Right cardiac atrium (tissue), 5 donors: Measurements from ENCODE around the gene MYL9. TPM values are rescaled to one million over a fixed set of nuclear protein-coding genes. Genes with fewer than 3 reads are reported as not detected.

Source experiments
- ATAC-seq, 2 donors: fragments of 200-7000 bp; cut with Tn5 transposase; one replicate each; pipeline versions ENCODE4 v1.8.0 to v1.9.1; 2020; ENCODE audit warnings: moderate library complexity in 2 of 2, mild to moderate bottlenecking in 1 of 2
- DNase-seq, 3 donors: peaks; one replicate each; pipeline ENCODE4 v3.0.0-alpha.2; 2020
- H3K27ac ChIP-seq: one replicate; pipeline ENCODE4 v1.5.1; 2013; ENCODE audit warnings: mild to moderate bottlenecking, low read length, control low read depth, moderate library complexity
- H3K27me3 ChIP-seq: one replicate; pipeline ENCODE4 v1.6.1; 2013; ENCODE audit not compliant: control insufficient read depth, insufficient read depth
- H3K4me1 ChIP-seq: one replicate; pipeline ENCODE4 v1.6.1; 2013; ENCODE audit warnings: low read length; ENCODE audit not compliant: control insufficient read depth, insufficient read depth
- H3K4me3 ChIP-seq: one replicate; pipeline ENCODE4 v1.5.1; 2013; ENCODE audit warnings: low read length, control low read depth
- H3K9me3 ChIP-seq: one replicate; pipeline ENCODE4 v1.6.1; 2013; ENCODE audit warnings: low read length; ENCODE audit not compliant: control insufficient read depth
- WGBS: extraction: QIAGEN DNeasy Blood & Tissue Kit; methylation state at CpG from one replicate; pipeline ENCODE4 v1.1.7; 2013; 5-methylcytosine and 5-hydroxymethylcytosine counted together
- intact Hi-C, 4 donors: fragments of 100-400 bp; cut with DNase I; formaldehyde crosslinking; loops; one replicate each; pipeline versions ENCODE4 v1.11.0 to v1.14.0; 2022 to 2023
- polyA plus RNA-seq: library from polyadenylated mRNA; stranded (reverse); fragments of 200-250 nt; gene quantifications from one replicate; pipeline ENCODE4 v1.2.3, GENCODE V29; 2013
- total RNA-seq, 4 donors: library from RNA; stranded (reverse); fragmentation: NEBNext Ultra II Directional; extraction: Animal tissue kit (Norgen Biotek cat#: 25700); gene quantifications; one replicate each; pipeline ENCODE4 v1.2.1, GENCODE V29; 2021
- donor health status: healthy with polysubstance abuse.
- donor health status: DM: no; HTN: yes; CAD: no.
- donor health status: DM: no; HTN: no; CAD: no.
- donor health status: DM: no; HTN: yes; CAD: no; lungs with severe emphysema.
- donor health status: DM: yes; HTN: yes; CAD: no.

Gene MYL9
- total and polyA plus RNA-seq, 5 donors = 1,393 to 2,567 (median 1,857) TPM

GRCh38 chr20:36526521-36527011 is 14.8 kb upstream of the MYL9 start:
- no peaks in the 10 kb centered on the region for H3K27me3 ChIP-seq
- 93% methylated on average over 29 of the region's 29 CpGs for WGBS
- DNase-seq = no peak
- H3K27ac ChIP-seq = no peak overlapping the region
- intact Hi-C loops = no loop called here
- no peaks in the 10 kb centered on the region for H3K9me3 ChIP-seq
- no peak overlapping the region for H3K4me3 ChIP-seq
- no peaks in the 10 kb centered on the region for H3K4me1 ChIP-seq
- no peak for ATAC-seq

GRCh38 chr20:36527331-36528125 is 13.8 kb upstream of the MYL9 start:
- Histone ChIP-seq H3K4me3 (no peak overlapping the region), H3K9me3 (no peaks in the 10 kb centered on the region), H3K4me1 (no peaks in the 10 kb centered on the region), H3K27me3 (no peaks in the 10 kb centered on the region), H3K27ac (no peak overlapping the region)
- peak; percentile 43 to 46 for ATAC-seq
- peak in 2 of 3 donors; percentile 68 to 76 for DNase-seq
- intact Hi-C loops = no loop called here
- 81% methylated on average over 32 of the region's 32 CpGs for WGBS

- Histone ChIP-seq H3K4me1 (no peaks in the 10 kb centered on the region), H3K27me3 (no peaks in the 10 kb centered on the region), H3K27ac (no peak overlapping the region), H3K4me3 (no peak overlapping the region), H3K9me3 (no peaks in the 10 kb centered on the region)
- intact Hi-C loops = no loop called here
- WGBS = 80% methylated on average over 18 of the region's 18 CpGs
- DNase-seq (peak in 1 of 3 donors; percentile 25), ATAC-seq (peak in 1 of 2 donors; percentile 12)
Observed at GRCh38 chr20:36528176-36528874, 13.0 kb upstream of the MYL9 start.

- Histone ChIP-seq H3K4me1 (no peaks in the 10 kb centered on the region), H3K27ac (no peak overlapping the region), H3K9me3 (no peaks in the 10 kb centered on the region), H3K27me3 (no peaks in the 10 kb centered on the region), H3K4me3 (no peak overlapping the region)
- WGBS = 78% methylated on average over 14 of the region's 14 CpGs
- DNase-seq (peak in 1 of 3 donors; percentile 43), ATAC-seq (peak; percentile 5 to 6)
- intact Hi-C loops = no loop called here
Observed at GRCh38 chr20:36528875-36529417, 12.4 kb upstream of the MYL9 start.

GRCh38 chr20:36532388-36532787 is 8.9 kb upstream of the MYL9 start:
- Histone ChIP-seq H3K27me3 (no peaks in the 10 kb centered on the region), H3K9me3 (no peaks in the 10 kb centered on the region), H3K4me3 (no peak overlapping the region), H3K4me1 (no peaks in the 10 kb centered on the region), H3K27ac (no peak overlapping the region)
- 89% methylated on average over 10 of the region's 10 CpGs for WGBS
- DNase-seq (no peak), ATAC-seq (no peak)
- intact Hi-C loops = no loop called here

- Histone ChIP-seq H3K4me1 (no peaks in the 10 kb centered on the region), H3K4me3 (no peak overlapping the region), H3K27ac (no peak overlapping the region), H3K27me3 (no peaks in the 10 kb centered on the region), H3K9me3 (no peaks in the 10 kb centered on the region)
- 93% methylated on average over 3 of the region's 3 CpGs for WGBS
- ATAC-seq (no peak), DNase-seq (no peak)
- intact Hi-C loops = no loop called here
Observed at GRCh38 chr20:36532822-36533221, 8.5 kb upstream of the MYL9 start.

GRCh38 chr20:36538026-36538722 is 3.1 kb upstream of the MYL9 start:
- 63% methylated on average over 11 of the region's 11 CpGs for WGBS
- Histone ChIP-seq H3K27ac (peak overlapping the region; percentile 25), H3K4me1 (peaks cover 4% of the 10 kb centered on the region), H3K9me3 (no peaks in the 10 kb centered on the region), H3K4me3 (no peak overlapping the region), H3K27me3 (no peaks in the 10 kb centered on the region)
- DNase-seq (peak in 1 of 3 donors; percentile 27), ATAC-seq (no peak)
- intact Hi-C loops = no loop called here

- Histone ChIP-seq H3K27me3 (no peaks in the 10 kb centered on the region), H3K27ac (peak overlapping the region; percentile 64), H3K4me3 (peak overlapping the region; percentile 63), H3K9me3 (no peaks in the 10 kb centered on the region), H3K4me1 (peaks cover 9% of the 10 kb centered on the region)
- DNase-seq (peak in 2 of 3 donors; percentile 61 to 71), ATAC-seq (peak; percentile 0 to 5)
- 26% methylated on average over 41 of the region's 41 CpGs for whole genome bisulfite sequencing
- intact Hi-C loops = loop anchor here in 3 of 4 donors (5.0 kb wide), 2 partner anchors 73 to 78 kb away; no protein-coding TSS in a partner anchor
Observed at GRCh38 chr20:36540551-36541211, 638 bp upstream of the MYL9 start.

- Histone ChIP-seq H3K27me3 (no peaks in the 10 kb centered on the region), H3K9me3 (no peaks in the 10 kb centered on the region), H3K27ac (peak overlapping the region; percentile 59), H3K4me3 (peak overlapping the region; percentile 63), H3K4me1 (peaks cover 9% of the 10 kb centered on the region)
- 17% methylated on average over 14 of the region's 14 CpGs for WGBS
- intact Hi-C loops = loop anchor here in 3 of 4 donors (5.0 kb wide), 2 partner anchors 75 to 80 kb away; no protein-coding TSS in a partner anchor
- ATAC-seq = peak; percentile 48 to 51
- DNase-seq = peak; percentile 60 to 82 (median 77)
Observed at GRCh38 chr20:36541768-36542488, 609 bp downstream of the MYL9 start.
